OCI-LY3 (cell line): ENCODE data around the gene NFIA.

Experiments used
- H2AFZ ChIP-seq: fragments of 200-600, 300-600 bp; shearing (Covaris generic); 2 replicates; pipeline ENCODE4 v1.6.0; 2014; ENCODE audit warnings: antibody characterized with exemption, low read depth, low read length
- H3K27ac ChIP-seq: fragments of 200-600, 300-600 bp; sonication (generic); 2 replicates; pipeline ENCODE4 v1.5.1; 2014; ENCODE audit warnings: mild to moderate bottlenecking, low read length, moderate library complexity, mixed read lengths
- H3K27me3 ChIP-seq: fragments of 200-600, 300-600 bp; sonication (generic); 2 replicates; pipeline ENCODE4 v1.6.1; 2014; ENCODE audit warnings: low read depth, low read length, mixed read lengths
- H3K36me3 ChIP-seq: fragments of 200-600, 300-600 bp; sonication (generic); replicated peaks from 2 replicates; pipeline ENCODE3; 2014; ENCODE audit warnings: low read depth, low read length, mixed read lengths
- H3K4me1 ChIP-seq: fragments of 300-600, 200-600 bp; sonication (generic); 2 replicates; pipeline ENCODE4 v1.6.1; 2014; ENCODE audit warnings: low read length, mixed read lengths
- H3K4me2 ChIP-seq: fragments of 200-600, 300-600 bp; sonication (generic); 2 replicates; pipeline ENCODE4 v1.6.1; 2014; ENCODE audit warnings: low read length, mixed read lengths
- H3K4me3 ChIP-seq: fragments of 300-600, 200-600 bp; sonication (generic); 2 replicates; pipeline ENCODE4 v1.5.1; 2014; ENCODE audit warnings: antibody characterized with exemption, mild to moderate bottlenecking, low read length, moderate library complexity
- H3K79me2 ChIP-seq: fragments of 300-600, 200-600 bp; shearing (Covaris generic); 2 replicates; pipeline ENCODE4 v1.6.1; 2014; ENCODE audit warnings: mild to moderate bottlenecking, low read length, mixed read lengths
- H3K9ac ChIP-seq: fragments of 300-600, 200-600 bp; shearing (Covaris generic); 2 replicates; pipeline ENCODE4 v1.6.0; 2014; ENCODE audit warnings: mild to moderate bottlenecking, low read length, moderate library complexity
- H3K9me3 ChIP-seq: fragments of 200-600, 300-600 bp; shearing (Covaris generic); 2 replicates; pipeline ENCODE4 v1.6.1; 2014; ENCODE audit warnings: low read length, mixed read lengths; ENCODE audit not compliant: insufficient read depth
- H4K20me1 ChIP-seq: fragments of 200-600, 300-600 bp; sonication (generic); 2 replicates; pipeline ENCODE4 v1.6.1; 2016; ENCODE audit warnings: low read length, mixed read lengths; ENCODE audit not compliant: insufficient read depth
- EZH2phosphoT487 ChIP-seq: fragments of 200-600 bp; shearing (Covaris generic); IDR thresholded peaks from 2 replicates; pipeline ENCODE4 v1.6.1; 2018; ENCODE audit warnings: antibody characterized with exemption, mixed run types, low read depth
- TF ChIP-seq, protein P1 (sequence below): fragments of 200-600, 300-600 bp; sonication (generic); IDR thresholded peaks from 2 replicates; pipeline ENCODE4 v1.5.1; 2014; ENCODE audit warnings: antibody characterized with exemption, low read length, low read depth

Gene NFIA

DNA sequence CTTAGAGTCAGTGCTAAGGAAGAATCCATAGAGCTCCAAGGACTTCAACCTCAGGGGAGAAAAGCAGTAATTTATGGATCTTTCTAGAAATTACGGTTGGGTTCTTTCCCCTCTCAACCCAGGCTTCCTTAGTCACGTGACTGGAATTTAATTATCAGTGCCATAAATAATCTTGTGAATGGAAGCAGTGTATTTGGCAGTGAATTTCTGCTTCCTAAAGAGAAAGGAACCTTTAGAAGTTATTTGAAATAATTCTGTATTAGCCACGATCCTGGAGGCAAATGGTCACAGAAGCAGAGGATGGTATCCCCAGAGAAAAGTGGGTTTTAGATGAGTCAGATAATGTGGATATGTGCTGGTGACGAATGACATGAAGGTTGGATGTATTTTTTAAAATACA, 89.6 kb downstream of the NFIA start:
- TF ChIP-seq, protein P1, sequence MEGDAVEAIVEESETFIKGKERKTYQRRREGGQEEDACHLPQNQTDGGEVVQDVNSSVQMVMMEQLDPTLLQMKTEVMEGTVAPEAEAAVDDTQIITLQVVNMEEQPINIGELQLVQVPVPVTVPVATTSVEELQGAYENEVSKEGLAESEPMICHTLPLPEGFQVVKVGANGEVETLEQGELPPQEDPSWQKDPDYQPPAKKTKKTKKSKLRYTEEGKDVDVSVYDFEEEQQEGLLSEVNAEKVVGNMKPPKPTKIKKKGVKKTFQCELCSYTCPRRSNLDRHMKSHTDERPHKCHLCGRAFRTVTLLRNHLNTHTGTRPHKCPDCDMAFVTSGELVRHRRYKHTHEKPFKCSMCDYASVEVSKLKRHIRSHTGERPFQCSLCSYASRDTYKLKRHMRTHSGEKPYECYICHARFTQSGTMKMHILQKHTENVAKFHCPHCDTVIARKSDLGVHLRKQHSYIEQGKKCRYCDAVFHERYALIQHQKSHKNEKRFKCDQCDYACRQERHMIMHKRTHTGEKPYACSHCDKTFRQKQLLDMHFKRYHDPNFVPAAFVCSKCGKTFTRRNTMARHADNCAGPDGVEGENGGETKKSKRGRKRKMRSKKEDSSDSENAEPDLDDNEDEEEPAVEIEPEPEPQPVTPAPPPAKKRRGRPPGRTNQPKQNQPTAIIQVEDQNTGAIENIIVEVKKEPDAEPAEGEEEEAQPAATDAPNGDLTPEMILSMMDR, result no peak
- no peak for TF ChIP-seq EZH2phosphoT487
- Histone ChIP-seq H2AFZ (no peak overlapping the region), H3K4me2 (no peak overlapping the region), H4K20me1 (no peaks in the 10 kb centered on the region), H3K27ac (no peak overlapping the region), H3K27me3 (no peaks in the 10 kb centered on the region), H3K9me3 (no peaks in the 10 kb centered on the region), H3K9ac (no peak overlapping the region), H3K4me3 (no peak overlapping the region), H3K79me2 (no peaks in the 10 kb centered on the region), H3K4me1 (no peaks in the 10 kb centered on the region; the same call in 1 of the 2 replicates), H3K36me3 (no peaks in the 10 kb centered on the region)

DNA sequence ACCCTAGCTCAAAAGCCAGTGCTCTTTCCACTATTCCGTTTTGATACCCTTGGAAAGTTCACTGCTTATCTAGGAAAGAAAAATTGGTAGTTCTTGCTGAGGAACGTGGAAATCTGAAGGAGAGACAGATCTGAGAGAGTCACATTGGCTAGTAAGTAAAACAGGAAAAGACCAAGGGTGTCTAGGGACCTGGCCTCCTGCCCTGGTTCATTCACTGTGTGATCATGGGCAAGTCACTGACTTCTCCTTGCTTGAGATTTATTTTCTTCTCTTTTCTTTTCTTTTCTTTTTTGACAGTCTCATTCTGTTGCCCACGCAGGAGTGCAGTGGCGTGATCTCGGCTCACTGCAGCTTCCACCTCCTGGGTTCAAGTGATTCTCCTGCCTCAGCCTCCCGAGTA, 90.8 kb downstream of the NFIA start:
- Histone ChIP-seq H3K4me3 (no peak overlapping the region), H3K27me3 (no peaks in the 10 kb centered on the region), H3K9ac (no peak overlapping the region), H4K20me1 (no peaks in the 10 kb centered on the region), H3K27ac (no peak overlapping the region), H3K36me3 (no peaks in the 10 kb centered on the region), H2AFZ (no peak overlapping the region), H3K4me1 (no peaks in the 10 kb centered on the region; the same call in 1 of the 2 replicates), H3K4me2 (no peak overlapping the region), H3K9me3 (no peaks in the 10 kb centered on the region), H3K79me2 (no peaks in the 10 kb centered on the region)
- TF ChIP-seq EZH2phosphoT487, result no peak
- TF ChIP-seq, protein P1, result no peak

DNA sequence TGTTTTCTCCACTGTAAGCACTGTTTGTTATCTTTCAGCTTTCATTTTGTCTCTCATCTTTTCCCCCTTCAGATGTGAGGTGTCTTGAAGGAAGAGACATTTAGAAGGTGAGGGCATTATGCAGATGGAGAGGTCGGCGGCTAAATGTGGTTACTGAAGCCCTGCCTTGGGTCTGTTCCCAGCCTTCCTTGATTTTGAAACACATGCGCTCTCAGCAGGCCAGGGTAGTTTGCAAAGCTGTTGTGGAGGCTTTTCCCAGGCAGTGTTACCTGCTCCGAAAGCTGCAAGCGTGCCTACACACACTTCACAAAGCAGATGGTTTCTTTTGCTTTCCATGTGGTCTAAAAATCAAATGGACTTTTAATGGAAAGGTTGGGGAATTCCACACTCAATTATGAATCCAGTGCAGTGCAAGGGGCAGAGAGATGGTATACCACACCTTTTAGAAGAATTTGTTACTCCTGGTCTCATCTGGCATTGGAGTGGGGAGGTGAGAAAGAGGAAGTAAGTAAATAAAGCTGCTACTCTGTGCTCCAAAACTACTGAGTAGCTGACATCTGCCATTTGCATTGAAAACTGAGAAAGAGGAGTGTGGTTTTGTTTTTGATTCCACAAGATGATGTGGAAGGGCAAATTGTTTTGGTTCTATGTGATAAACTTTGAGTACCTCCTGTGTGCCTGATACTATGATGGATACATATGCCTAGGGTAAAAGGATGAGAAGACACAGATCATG, 91.9 kb downstream of the NFIA start:
- no peak overlapping the region for H3K4me2 ChIP-seq
- no peak overlapping the region for H3K27ac ChIP-seq
- H2AFZ ChIP-seq, result no peak overlapping the region
- H3K4me3 ChIP-seq, result no peak overlapping the region
- TF ChIP-seq EZH2phosphoT487, result no peak
- TF ChIP-seq, protein P1, result no peak
- no peaks in the 10 kb centered on the region for H3K79me2 ChIP-seq
- no peaks in the 10 kb centered on the region for H4K20me1 ChIP-seq
- no peaks in the 10 kb centered on the region for H3K27me3 ChIP-seq
- H3K4me1 ChIP-seq, result no peaks in the 10 kb centered on the region; the same call in 1 of the 2 replicates
- H3K9me3 ChIP-seq, result no peaks in the 10 kb centered on the region
- H3K9ac ChIP-seq, result no peak overlapping the region
- H3K36me3 ChIP-seq, result no peaks in the 10 kb centered on the region

DNA sequence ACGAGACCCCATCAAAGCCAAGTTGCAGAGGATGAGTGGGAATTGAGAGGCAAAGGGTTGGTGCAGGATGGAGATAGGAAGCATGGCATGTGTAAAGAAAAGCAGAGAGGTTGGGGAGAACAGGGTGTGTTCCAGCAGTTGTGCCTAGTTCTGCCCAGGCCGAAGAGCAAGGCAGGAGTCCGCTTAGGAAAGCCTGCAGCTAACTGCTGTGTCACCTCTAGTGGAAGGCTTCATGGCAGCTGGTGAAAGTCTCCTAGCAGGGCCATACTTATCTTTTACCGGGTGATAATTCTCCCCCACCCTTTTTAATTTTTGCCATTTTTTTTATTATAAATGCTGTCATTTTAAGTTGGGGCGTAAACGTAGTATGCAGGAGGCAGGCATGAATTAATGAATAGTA, 93.6 kb downstream of the NFIA start:
- Histone ChIP-seq H3K9me3 (no peaks in the 10 kb centered on the region), H3K27me3 (no peaks in the 10 kb centered on the region), H2AFZ (no peak overlapping the region), H3K4me3 (no peak overlapping the region), H3K9ac (no peak overlapping the region), H3K79me2 (no peaks in the 10 kb centered on the region), H3K27ac (no peak overlapping the region), H4K20me1 (no peaks in the 10 kb centered on the region), H3K36me3 (no peaks in the 10 kb centered on the region), H3K4me1 (no peaks in the 10 kb centered on the region; the same call in 1 of the 2 replicates), H3K4me2 (no peak overlapping the region)
- TF ChIP-seq, protein P1, result no peak
- TF ChIP-seq EZH2phosphoT487, result no peak
